HG03175 (cell line): ENCODE data around the gene DNAH3.
"Not testable (repeated sequence)": the region's sequence is repeated elsewhere in the genome, so short reads cannot be mapped to it uniquely, and the experiment has no call there.

ENCODE experiments used
- ATAC-seq: cut with Tn5 transposase; IDR thresholded peaks from one replicate; pipeline ENCODE4 v1.9.1; 2021; ENCODE audit warnings: mild to moderate bottlenecking, moderate library complexity; ENCODE audit not compliant: unreplicated experiment

The DNAH3 gene

GRCh38 chr16:20948444-20948843 is 202.2 kb downstream of the DNAH3 start:
- ATAC-seq, result no peak

GRCh38 chr16:20946015-20946629 is 204.5 kb downstream of the DNAH3 start:
- ATAC-seq, result no peak

GRCh38 chr16:20945575-20945875 is 205.1 kb downstream of the DNAH3 start:
- not testable (repeated sequence) for ATAC-seq

GRCh38 chr16:20944861-20945574 is 205.6 kb downstream of the DNAH3 start:
- no peak for ATAC-seq

- no peak for ATAC-seq
These were observed 208.4 kb downstream of the DNAH3 start for GRCh38 chr16:20942256-20942655.

- ATAC-seq, result no peak
These were observed 209.1 kb downstream of the DNAH3 start for GRCh38 chr16:20941636-20941926.

- no peak for ATAC-seq
These were observed 209.6 kb downstream of the DNAH3 start for GRCh38 chr16:20940871-20941635.

GRCh38 chr16:20939611-20940010 is 211.0 kb downstream of the DNAH3 start:
- no peak for ATAC-seq

GRCh38 chr16:20938426-20938825 is 212.2 kb downstream of the DNAH3 start:
- ATAC-seq, result no peak

GRCh38 chr16:20937736-20938135 is 212.9 kb downstream of the DNAH3 start:
- ATAC-seq, result no peak

GRCh38 chr16:20933589-20933988 is 217.1 kb downstream of the DNAH3 start:
- no peak for ATAC-seq

GRCh38 chr16:20931066-20931600 is 219.5 kb downstream of the DNAH3 start:
- ATAC-seq, result no peak

GRCh38 chr16:20930365-20930690 is 220.3 kb downstream of the DNAH3 start:
- ATAC-seq, result no peak

GRCh38 chr16:20929676-20930364 is 220.8 kb downstream of the DNAH3 start:
- ATAC-seq, result not testable (repeated sequence)

GRCh38 chr16:20928774-20929411 is 221.8 kb downstream of the DNAH3 start:
- no peak for ATAC-seq

- ATAC-seq, result no peak
These were observed 224.9 kb downstream of the DNAH3 start for GRCh38 chr16:20925751-20926150.

- ATAC-seq, result no peak
These were observed 226.8 kb downstream of the DNAH3 start for GRCh38 chr16:20923876-20924275.

GRCh38 chr16:20920799-20921198 is 229.8 kb downstream of the DNAH3 start:
- no peak for ATAC-seq

- ATAC-seq, result no peak
These were observed 230.6 kb downstream of the DNAH3 start for GRCh38 chr16:20920091-20920490.

GRCh38 chr16:20918486-20919239 is 232.0 kb downstream of the DNAH3 start:
- ATAC-seq, result no peak
